ENCODE results near the gene PRPF38A.

Gene PRPF38A

DNA sequence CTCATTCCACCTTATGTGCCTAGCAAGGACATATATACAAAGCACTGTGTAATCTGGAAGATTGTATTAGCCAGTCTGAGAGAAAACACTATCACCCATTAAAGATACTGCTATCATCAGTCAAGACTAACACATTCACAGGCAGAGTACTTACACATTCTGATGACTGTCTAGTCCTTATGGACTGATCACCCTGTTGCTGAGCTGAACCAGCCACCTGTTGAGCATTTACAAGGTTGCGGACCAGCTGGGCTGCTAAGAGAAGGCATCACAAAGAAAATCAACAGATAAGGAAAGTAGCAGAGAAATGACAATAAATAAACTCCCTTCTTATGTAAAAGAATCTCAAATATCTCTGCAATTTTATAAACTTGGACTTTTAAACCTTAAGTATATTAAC lies 30.8 kb downstream of the PRPF38A start:
- no peak overlapping the region for H3K4me3 ChIP-seq (ENCODE audit: low read depth, low read length)
- DNase-seq (ENCODE audit: low read depth): no peak
- no peak for TF ChIP-seq MYC (IDR thresholded peaks at IDR 0.05; ENCODE audit: low read depth, low read length)
- TF ChIP-seq POLR2A (IDR thresholded peaks at IDR 0.05; ENCODE audit: extremely low read depth, insufficient read length): no peak
- TF ChIP-seq, protein P1, sequence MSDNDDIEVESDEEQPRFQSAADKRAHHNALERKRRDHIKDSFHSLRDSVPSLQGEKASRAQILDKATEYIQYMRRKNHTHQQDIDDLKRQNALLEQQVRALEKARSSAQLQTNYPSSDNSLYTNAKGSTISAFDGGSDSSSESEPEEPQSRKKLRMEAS (IDR thresholded peaks at IDR 0.05; ENCODE audit: low read depth, low read length): no peak
- TF ChIP-seq, protein P2, sequence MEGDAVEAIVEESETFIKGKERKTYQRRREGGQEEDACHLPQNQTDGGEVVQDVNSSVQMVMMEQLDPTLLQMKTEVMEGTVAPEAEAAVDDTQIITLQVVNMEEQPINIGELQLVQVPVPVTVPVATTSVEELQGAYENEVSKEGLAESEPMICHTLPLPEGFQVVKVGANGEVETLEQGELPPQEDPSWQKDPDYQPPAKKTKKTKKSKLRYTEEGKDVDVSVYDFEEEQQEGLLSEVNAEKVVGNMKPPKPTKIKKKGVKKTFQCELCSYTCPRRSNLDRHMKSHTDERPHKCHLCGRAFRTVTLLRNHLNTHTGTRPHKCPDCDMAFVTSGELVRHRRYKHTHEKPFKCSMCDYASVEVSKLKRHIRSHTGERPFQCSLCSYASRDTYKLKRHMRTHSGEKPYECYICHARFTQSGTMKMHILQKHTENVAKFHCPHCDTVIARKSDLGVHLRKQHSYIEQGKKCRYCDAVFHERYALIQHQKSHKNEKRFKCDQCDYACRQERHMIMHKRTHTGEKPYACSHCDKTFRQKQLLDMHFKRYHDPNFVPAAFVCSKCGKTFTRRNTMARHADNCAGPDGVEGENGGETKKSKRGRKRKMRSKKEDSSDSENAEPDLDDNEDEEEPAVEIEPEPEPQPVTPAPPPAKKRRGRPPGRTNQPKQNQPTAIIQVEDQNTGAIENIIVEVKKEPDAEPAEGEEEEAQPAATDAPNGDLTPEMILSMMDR (IDR thresholded peaks at IDR 0.05; ENCODE audit: low read depth, low read length): no peak

DNA sequence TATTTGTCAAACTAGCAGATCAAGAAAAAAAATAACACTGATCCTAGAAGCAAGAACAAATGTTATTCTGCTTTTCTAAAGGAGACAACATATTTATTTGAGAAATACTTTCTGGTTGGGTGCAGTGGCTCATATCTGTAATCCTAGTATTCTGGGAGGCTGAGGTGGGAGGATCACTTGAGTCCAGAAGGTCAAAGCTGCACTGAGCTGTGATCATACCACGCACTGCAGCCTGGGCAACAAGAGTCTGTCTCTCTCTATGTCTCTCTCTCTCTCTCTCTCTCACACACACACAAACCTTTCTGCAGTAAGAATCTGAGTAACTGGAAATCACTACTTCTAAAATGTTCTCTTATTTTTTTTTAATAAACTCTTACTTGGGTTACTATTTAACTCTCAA lies 31.2 kb downstream of the PRPF38A start:
- TF ChIP-seq MYC (IDR thresholded peaks at IDR 0.05; ENCODE audit: low read depth, low read length) (no peak), POLR2A (IDR thresholded peaks at IDR 0.05; ENCODE audit: extremely low read depth, insufficient read length) (no peak)
- TF ChIP-seq, protein P1 (IDR thresholded peaks at IDR 0.05; ENCODE audit: low read depth, low read length): no peak
- TF ChIP-seq, protein P2 (IDR thresholded peaks at IDR 0.05; ENCODE audit: low read depth, low read length): no peak
- no peak overlapping the region for H3K4me3 ChIP-seq (ENCODE audit: low read depth, low read length)
- no peak for DNase-seq (ENCODE audit: low read depth)

DNA sequence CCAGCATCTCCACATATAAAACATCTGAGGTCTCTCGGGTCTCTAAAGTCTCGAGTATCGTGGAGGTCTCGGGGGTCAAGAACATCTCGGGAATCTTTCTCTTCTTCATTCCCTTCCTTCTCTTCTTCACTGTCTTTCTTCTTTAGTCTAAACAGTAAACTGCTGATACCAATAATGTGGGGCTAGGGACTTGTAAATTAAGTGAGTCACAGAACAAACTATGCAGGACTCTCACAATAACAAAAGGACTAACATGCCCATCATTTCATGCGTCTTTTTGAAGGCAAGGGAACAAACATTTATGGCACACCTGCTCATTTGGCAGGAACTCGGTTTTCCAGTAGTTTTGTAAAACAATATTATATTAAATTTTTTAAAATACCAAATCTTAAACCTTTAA lies 32.4 kb downstream of the PRPF38A start:
- DNase-seq (ENCODE audit: low read depth): no peak
- no peak overlapping the region for H3K4me3 ChIP-seq (ENCODE audit: low read depth, low read length)
- TF ChIP-seq MYC (IDR thresholded peaks at IDR 0.05; ENCODE audit: low read depth, low read length): no peak
- TF ChIP-seq POLR2A (IDR thresholded peaks at IDR 0.05; ENCODE audit: extremely low read depth, insufficient read length): no peak
- TF ChIP-seq, protein P1 (IDR thresholded peaks at IDR 0.05; ENCODE audit: low read depth, low read length): no peak
- TF ChIP-seq, protein P2 (IDR thresholded peaks at IDR 0.05; ENCODE audit: low read depth, low read length): no peak

DNA sequence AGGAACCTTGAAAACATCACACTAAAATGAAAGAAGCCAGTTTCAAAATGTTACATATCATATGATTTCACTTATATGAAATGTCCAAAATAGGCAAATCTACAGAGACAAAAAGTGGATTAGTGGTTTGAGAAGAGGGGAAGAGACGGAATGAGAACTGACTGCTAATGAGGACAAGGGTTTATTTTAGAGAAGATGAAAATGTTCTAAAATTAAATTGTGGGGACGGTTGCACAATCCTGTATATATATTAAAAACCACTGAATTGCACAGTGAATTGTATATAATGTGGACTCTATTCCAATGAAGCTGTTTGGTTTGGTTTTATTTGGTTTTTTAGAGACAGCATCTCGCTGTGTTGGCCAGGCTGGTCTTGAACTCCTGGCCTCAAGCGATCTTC lies 35.6 kb downstream of the PRPF38A start:
- TF ChIP-seq POLR2A (IDR thresholded peaks at IDR 0.05; ENCODE audit: extremely low read depth, insufficient read length) (no peak), MYC (IDR thresholded peaks at IDR 0.05; ENCODE audit: low read depth, low read length) (no peak)
- TF ChIP-seq, protein P1 (IDR thresholded peaks at IDR 0.05; ENCODE audit: low read depth, low read length): no peak
- TF ChIP-seq, protein P2 (IDR thresholded peaks at IDR 0.05; ENCODE audit: low read depth, low read length): no peak
- H3K4me3 ChIP-seq (ENCODE audit: low read depth, low read length): no peak overlapping the region
- DNase-seq (ENCODE audit: low read depth): no peak

DNA sequence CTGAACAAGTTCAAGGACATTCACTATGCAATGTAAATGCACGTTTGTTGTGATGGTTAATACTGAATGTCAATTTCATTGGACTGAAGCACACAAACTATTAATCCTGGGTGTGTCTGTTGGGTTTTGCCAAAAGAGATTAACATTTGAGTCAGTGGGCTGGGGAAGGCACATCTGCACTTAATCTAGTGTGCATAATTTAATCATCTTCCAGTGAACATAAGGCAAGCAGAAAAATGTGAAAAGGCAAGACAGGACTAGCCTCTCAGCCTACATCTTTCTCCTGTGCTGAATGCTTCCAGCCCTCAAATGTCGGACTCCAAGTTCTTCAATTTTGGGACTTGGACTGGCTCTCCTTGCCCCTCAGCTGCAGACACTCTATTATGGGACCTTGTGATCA lies 40.1 kb downstream of the PRPF38A start:
- no peak for DNase-seq (ENCODE audit: low read depth)
- no peak overlapping the region for H3K4me3 ChIP-seq (ENCODE audit: low read depth, low read length)
- TF ChIP-seq POLR2A (IDR thresholded peaks at IDR 0.05; ENCODE audit: extremely low read depth, insufficient read length) (no peak), MYC (IDR thresholded peaks at IDR 0.05; ENCODE audit: low read depth, low read length) (no peak)
- TF ChIP-seq, protein P1 (IDR thresholded peaks at IDR 0.05; ENCODE audit: low read depth, low read length): no peak
- TF ChIP-seq, protein P2 (IDR thresholded peaks at IDR 0.05; ENCODE audit: low read depth, low read length): no peak

DNA sequence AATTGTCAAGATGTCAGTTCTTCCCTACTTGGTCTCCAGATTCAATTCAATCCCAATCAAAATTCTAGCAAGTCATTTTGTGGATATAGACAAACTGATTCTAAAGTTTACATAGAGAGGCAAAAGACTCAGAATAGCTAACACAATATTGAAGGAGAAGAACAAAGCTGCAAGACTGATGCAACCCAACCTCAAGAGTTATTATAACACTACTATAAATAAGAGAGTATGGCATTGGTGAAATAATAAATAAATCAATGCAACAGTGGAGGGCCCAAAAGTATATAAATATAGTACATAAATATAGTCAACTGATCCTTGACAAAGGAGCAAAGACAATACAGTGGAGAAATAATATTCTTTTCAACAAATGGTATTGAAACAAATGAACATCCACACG lies 49.7 kb downstream of the PRPF38A start:
- no peak for TF ChIP-seq MYC (IDR thresholded peaks at IDR 0.05; ENCODE audit: low read depth, low read length)
- no peak for TF ChIP-seq POLR2A (IDR thresholded peaks at IDR 0.05; ENCODE audit: extremely low read depth, insufficient read length)
- TF ChIP-seq, protein P1 (IDR thresholded peaks at IDR 0.05; ENCODE audit: low read depth, low read length): no peak
- TF ChIP-seq, protein P2 (IDR thresholded peaks at IDR 0.05; ENCODE audit: low read depth, low read length): no peak
- no peak overlapping the region for H3K4me3 ChIP-seq (ENCODE audit: low read depth, low read length)

More for the DNA sequence above, 49.7 kb downstream of the PRPF38A start:
- DNase-seq (ENCODE audit: low read depth): no peak

All from NB4 (cell line).